Keratinocyte (primary cell): Measurements from ENCODE around the gene TTLL5. TPM values are rescaled to one million over a fixed set of nuclear protein-coding genes. Genes with fewer than 3 reads are reported as not detected.

Experiments used
- DNase-seq: peaks from one replicate; pipeline ENCODE4 v3.0.0-alpha.2; 2011; ENCODE audit warnings: low read depth, missing footprints, low spot score
- FAIRE-seq: peaks from 2 replicates; lab custom pipeline; 2011; peaks lifted over from hg19 to GRCh38; lab: Jason Lieb, UNC
- H2AFZ ChIP-seq: 2 replicates; pipeline ENCODE4 v1.6.0; 2012; ENCODE audit warnings: low read length, control low read depth, inconsistent platforms; ENCODE audit not compliant: control insufficient read depth
- H3K27ac ChIP-seq: 2 replicates; pipeline ENCODE4 v1.5.1; 2011; ENCODE audit warnings: low read length; ENCODE audit not compliant: control insufficient read depth, insufficient read depth
- H3K27me3 ChIP-seq: 3 replicates; pipeline ENCODE4 v1.6.0; 2011; ENCODE audit warnings: low read length; ENCODE audit not compliant: control insufficient read depth, insufficient read depth; ENCODE audit errors: extremely low read depth
- H3K36me3 ChIP-seq, 2 experiments: 2 replicates in 1 of 2; 3 replicates in 1 of 2; pipeline ENCODE4 v1.5.1; 2011; ENCODE audit warnings: low read length in 2 of 2, mild to moderate bottlenecking in 1 of 2; ENCODE audit not compliant: control insufficient read depth in 2 of 2, insufficient read depth in 2 of 2; ENCODE audit errors: extremely low read depth in 1 of 2
- H3K4me1 ChIP-seq: 3 replicates; pipeline ENCODE4 v1.5.1; 2011; ENCODE audit warnings: low read length; ENCODE audit not compliant: control insufficient read depth, insufficient read depth; ENCODE audit errors: extremely low read depth
- H3K4me2 ChIP-seq: 3 replicates; pipeline ENCODE4 v1.6.0; 2011; ENCODE audit warnings: low read depth, low read length; ENCODE audit not compliant: control insufficient read depth, insufficient read depth; ENCODE audit errors: extremely low read depth
- H3K4me3 ChIP-seq, 3 experiments: fragments of 200-600 bp in 1 of 3; sonication (generic) in 1 of 3; 2 replicates in 2 of 3; 3 replicates in 1 of 3; pipeline ENCODE4 v1.5.1; 2011 to 2016; ENCODE audit warnings: low read length in 3 of 3, mild to moderate bottlenecking in 3 of 3, control low read depth in 2 of 3, inconsistent platforms in 1 of 3, low read depth in 1 of 3, mixed read lengths in 1 of 3, mixed run types in 1 of 3, moderate library complexity in 1 of 3; ENCODE audit not compliant: control insufficient read depth in 2 of 3, insufficient read depth in 2 of 3; ENCODE audit errors: extremely low read depth in 1 of 3
- H3K79me2 ChIP-seq: 2 replicates; pipeline ENCODE4 v1.6.0; 2012; ENCODE audit warnings: low read length; ENCODE audit not compliant: control insufficient read depth, insufficient read depth
- H3K9ac ChIP-seq: 3 replicates; pipeline ENCODE4 v1.6.0; 2011; ENCODE audit warnings: low read length; ENCODE audit not compliant: control insufficient read depth, insufficient read depth; ENCODE audit errors: extremely low read depth
- H3K9me1 ChIP-seq: 3 replicates; pipeline ENCODE4 v1.6.0; 2011; ENCODE audit warnings: low read length; ENCODE audit not compliant: control insufficient read depth, insufficient read depth; ENCODE audit errors: extremely low read depth
- H3K9me3 ChIP-seq: 2 replicates; pipeline ENCODE4 v1.5.1; 2012; ENCODE audit warnings: low read depth, low read length; ENCODE audit not compliant: control insufficient read depth
- H4K20me1 ChIP-seq: 3 replicates; pipeline ENCODE4 v1.6.0; 2011; ENCODE audit warnings: low read length; ENCODE audit not compliant: control insufficient read depth, insufficient read depth; ENCODE audit errors: extremely low read depth
- EZH2 ChIP-seq: IDR thresholded peaks from one replicate; pipeline ENCODE4 v1.6.1; 2012; ENCODE audit warnings: inconsistent platforms, mild to moderate bottlenecking, low read length, moderate library complexity
- dilution Hi-C: fragments of 300-500 bp; cut with MboI; formaldehyde crosslinking; loops from one replicate; pipeline ENCODE4 v1.7.0; 2020; ENCODE audit warnings: low sequenced_read_pairs; ENCODE audit not compliant: extremely low pct_ligation_motif_present
- polyA plus RNA-seq, 5 experiments: library from polyadenylated mRNA; depleted of rRNA in 3 of 5; stranded (reverse) in 3 of 5; stranded (forward) in 1 of 5; unstranded in 1 of 5; fragments of >200 nt; gene quantifications; 1 replicate in 1 of 5; 2 replicates in 3 of 5; 3 replicates in 1 of 5; pipeline versions ENCODE4 v1.2.1 to v1.2.3, GENCODE V29; 2011 to 2012; ENCODE audit warnings: missing spikeins in 2 of 5, low read depth in 1 of 5, low replicate concordance in 1 of 5
- TF ChIP-seq, protein P1 (sequence below), 3 experiments: IDR thresholded peaks in 1 of 3; conservative IDR thresholded peaks in 1 of 3; optimal IDR thresholded peaks in 1 of 3; 2 replicates in 2 of 3; 3 replicates in 1 of 3; pipeline versions ENCODE3 to v1.5.1; 2011; ENCODE audit warnings: low read length in 3 of 3, mild to moderate bottlenecking in 3 of 3, moderate library complexity in 2 of 3, control low read depth in 1 of 3, inconsistent platforms in 1 of 3; ENCODE audit not compliant: insufficient read depth in 2 of 3; ENCODE audit errors: extremely low read depth in 1 of 3

TTLL5 gene
- polyA plus RNA-seq, 1 donor (not counting 4 experiments of a cell fraction or from before 2014, with no cell fraction given) = 20.7 TPM

GRCh38 chr14:75718199-75718598 is 57.2 kb downstream of the TTLL5 start:
- no peaks in the 10 kb centered on the region for H4K20me1 ChIP-seq
- H3K4me3 ChIP-seq = no peak overlapping the region
- no peak for DNase-seq
- no peak for TF ChIP-seq EZH2
- TF ChIP-seq, protein P1, sequence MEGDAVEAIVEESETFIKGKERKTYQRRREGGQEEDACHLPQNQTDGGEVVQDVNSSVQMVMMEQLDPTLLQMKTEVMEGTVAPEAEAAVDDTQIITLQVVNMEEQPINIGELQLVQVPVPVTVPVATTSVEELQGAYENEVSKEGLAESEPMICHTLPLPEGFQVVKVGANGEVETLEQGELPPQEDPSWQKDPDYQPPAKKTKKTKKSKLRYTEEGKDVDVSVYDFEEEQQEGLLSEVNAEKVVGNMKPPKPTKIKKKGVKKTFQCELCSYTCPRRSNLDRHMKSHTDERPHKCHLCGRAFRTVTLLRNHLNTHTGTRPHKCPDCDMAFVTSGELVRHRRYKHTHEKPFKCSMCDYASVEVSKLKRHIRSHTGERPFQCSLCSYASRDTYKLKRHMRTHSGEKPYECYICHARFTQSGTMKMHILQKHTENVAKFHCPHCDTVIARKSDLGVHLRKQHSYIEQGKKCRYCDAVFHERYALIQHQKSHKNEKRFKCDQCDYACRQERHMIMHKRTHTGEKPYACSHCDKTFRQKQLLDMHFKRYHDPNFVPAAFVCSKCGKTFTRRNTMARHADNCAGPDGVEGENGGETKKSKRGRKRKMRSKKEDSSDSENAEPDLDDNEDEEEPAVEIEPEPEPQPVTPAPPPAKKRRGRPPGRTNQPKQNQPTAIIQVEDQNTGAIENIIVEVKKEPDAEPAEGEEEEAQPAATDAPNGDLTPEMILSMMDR (optimal IDR thresholded peaks at IDR 0.05 in 1 of 3, IDR thresholded peaks at IDR 0.05 in 1 of 3, conservative IDR thresholded peaks at IDR 0.05 in 1 of 3; ENCODE audit: extremely low read depth in 1 of 3, insufficient read depth in 2 of 3, low read length in 3 of 3) = no peak
- no peaks in the 10 kb centered on the region for H3K9me3 ChIP-seq
- H3K4me2 ChIP-seq = no peak overlapping the region
- no peaks in the 10 kb centered on the region for H3K4me1 ChIP-seq
- H3K9ac ChIP-seq = no peak overlapping the region
- no peak for FAIRE-seq
- H3K27me3 ChIP-seq = no peaks in the 10 kb centered on the region
- no peak overlapping the region for H2AFZ ChIP-seq
- peaks cover 2% of the 10 kb centered on the region for H3K9me1 ChIP-seq
- H3K79me2 ChIP-seq = no peaks in the 10 kb centered on the region
- H3K27ac ChIP-seq = no peak overlapping the region
- dilution Hi-C loops = no loop called here
- peaks cover 7% of the 10 kb centered on the region in 2 experiments for H3K36me3 ChIP-seq

DNA sequence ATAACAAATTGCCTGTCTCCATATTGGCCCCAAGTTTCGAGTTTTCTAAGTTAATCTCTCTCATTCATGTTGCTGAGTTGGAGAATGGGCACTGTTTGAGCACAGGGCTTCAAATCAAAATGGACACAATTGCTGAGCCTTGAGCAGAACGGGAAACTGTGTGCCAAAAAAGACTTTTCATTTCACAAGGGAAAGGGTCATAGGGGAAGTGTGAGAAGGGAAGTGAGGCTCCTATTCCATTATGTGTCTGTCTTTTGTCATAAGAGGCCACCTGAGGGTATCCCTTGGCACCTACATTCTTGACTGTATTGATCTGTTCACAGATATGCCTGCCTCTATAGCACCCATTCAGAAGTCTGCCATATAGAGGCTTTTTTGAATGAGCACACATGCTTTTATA is 59.1 kb downstream of the TTLL5 start:
- dilution Hi-C loops = no loop called here
- no peaks in the 10 kb centered on the region for H3K9me3 ChIP-seq
- H3K27ac ChIP-seq = no peak overlapping the region

More for the DNA sequence above, 59.1 kb downstream of the TTLL5 start:
- TF ChIP-seq EZH2 = no peak
- TF ChIP-seq, protein P1 (optimal IDR thresholded peaks at IDR 0.05 in 1 of 3, IDR thresholded peaks at IDR 0.05 in 1 of 3, conservative IDR thresholded peaks at IDR 0.05 in 1 of 3; ENCODE audit: extremely low read depth in 1 of 3, insufficient read depth in 2 of 3, low read length in 3 of 3) = no peak
- H2AFZ ChIP-seq = no peak overlapping the region
- no peak overlapping the region for H3K4me2 ChIP-seq
- H4K20me1 ChIP-seq = no peaks in the 10 kb centered on the region
- no peaks in the 10 kb centered on the region for H3K27me3 ChIP-seq
- H3K79me2 ChIP-seq = no peaks in the 10 kb centered on the region
- no peak overlapping the region for H3K4me3 ChIP-seq
- no peak for FAIRE-seq
- H3K9ac ChIP-seq = no peak overlapping the region
- H3K4me1 ChIP-seq = no peaks in the 10 kb centered on the region
- H3K9me1 ChIP-seq = no peaks in the 10 kb centered on the region
- no peak for DNase-seq
- H3K36me3 ChIP-seq = peaks cover 7 to 8% of the 10 kb centered on the region in 2 experiments
